ENCODE results near the gene CTBP2. TPM values are rescaled to one million over a fixed set of nuclear protein-coding genes. Genes with fewer than 3 reads are reported as not detected.

CTBP2 gene
- total and polyA plus RNA-seq, 8 donors: 21.4 to 60.8 (median 31.1) TPM

DNA sequence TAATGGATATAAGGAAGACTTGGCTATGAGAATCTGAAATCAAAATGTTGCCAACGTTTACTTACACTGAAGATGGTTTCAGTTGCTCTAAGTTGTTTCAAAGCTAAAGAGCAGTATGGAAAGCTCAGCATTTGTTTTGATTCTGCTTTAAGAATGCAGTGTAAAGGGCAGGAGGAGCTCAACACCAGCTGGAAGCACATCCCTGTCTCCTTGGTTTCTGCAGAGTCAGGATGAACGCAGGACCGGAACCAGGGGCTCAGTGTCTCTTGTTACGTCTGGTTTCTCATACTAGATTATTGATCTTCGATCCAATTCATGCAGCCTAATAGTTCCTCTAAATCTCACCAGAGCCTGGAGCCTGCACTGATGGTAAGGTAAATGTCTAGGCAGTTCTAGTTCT, 194.4 kb downstream of the CTBP2 start:
- 80 to 84% methylated on average over 5 of the region's 5 CpGs for WGBS, 2 donors

DNA sequence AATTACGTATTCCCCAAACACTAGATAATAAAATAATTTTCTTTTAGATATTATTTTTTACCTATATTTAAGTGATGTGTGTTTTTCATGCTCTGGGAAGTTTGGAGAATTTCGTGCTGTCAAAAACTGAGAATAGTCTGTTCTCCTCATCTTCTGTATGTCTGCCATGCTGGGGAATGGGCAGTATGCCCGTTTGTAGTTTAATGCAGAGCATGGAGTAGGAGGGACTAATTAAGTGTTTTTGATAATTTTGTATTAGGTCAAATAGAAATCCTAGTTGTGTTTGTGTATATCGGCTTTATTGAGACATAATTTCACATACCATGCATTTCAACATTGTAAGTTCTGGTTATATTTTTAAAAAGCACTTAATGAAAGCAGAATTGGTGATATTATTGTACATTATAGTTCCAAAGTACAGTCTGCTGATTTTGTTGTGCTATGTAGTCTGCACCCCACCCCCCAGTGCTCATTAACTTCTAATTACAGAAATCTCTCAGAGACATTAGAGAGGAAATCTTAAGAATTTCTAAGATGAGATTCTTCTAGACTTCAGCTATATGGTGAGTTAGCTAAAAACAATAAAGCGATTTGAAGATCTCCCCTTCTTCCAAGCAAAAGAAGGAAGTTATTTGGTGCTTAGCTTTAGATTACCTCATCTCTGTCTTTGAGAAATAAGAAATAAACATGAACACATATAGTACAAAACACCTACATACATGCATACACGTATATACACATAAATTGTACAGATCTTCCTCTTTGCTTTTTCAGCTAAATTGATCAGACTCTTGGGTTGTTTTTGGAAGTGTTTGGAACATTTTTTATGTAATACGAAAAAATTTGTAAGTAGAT, 196.3 kb downstream of the CTBP2 start:
- FAIRE-seq: no peak

More for the DNA sequence above, 194.4 kb downstream of the CTBP2 start:
- no peak overlapping the region for H3K4me3 ChIP-seq
- TF ChIP-seq, protein P1, sequence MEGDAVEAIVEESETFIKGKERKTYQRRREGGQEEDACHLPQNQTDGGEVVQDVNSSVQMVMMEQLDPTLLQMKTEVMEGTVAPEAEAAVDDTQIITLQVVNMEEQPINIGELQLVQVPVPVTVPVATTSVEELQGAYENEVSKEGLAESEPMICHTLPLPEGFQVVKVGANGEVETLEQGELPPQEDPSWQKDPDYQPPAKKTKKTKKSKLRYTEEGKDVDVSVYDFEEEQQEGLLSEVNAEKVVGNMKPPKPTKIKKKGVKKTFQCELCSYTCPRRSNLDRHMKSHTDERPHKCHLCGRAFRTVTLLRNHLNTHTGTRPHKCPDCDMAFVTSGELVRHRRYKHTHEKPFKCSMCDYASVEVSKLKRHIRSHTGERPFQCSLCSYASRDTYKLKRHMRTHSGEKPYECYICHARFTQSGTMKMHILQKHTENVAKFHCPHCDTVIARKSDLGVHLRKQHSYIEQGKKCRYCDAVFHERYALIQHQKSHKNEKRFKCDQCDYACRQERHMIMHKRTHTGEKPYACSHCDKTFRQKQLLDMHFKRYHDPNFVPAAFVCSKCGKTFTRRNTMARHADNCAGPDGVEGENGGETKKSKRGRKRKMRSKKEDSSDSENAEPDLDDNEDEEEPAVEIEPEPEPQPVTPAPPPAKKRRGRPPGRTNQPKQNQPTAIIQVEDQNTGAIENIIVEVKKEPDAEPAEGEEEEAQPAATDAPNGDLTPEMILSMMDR (IDR thresholded peaks at IDR 0.05): no peak
- DNase-seq (no peak), ATAC-seq (no peak), FAIRE-seq (no peak)
- intact Hi-C loops (cut with DNase I): no loop called here
- no peaks in the 10 kb centered on the region for H3K27me3 ChIP-seq
- peaks cover 0 to 7% (median 0%) of the 10 kb centered on the region in 3 donors for H3K36me3 ChIP-seq
- H3K4me1 ChIP-seq: no peaks in the 10 kb centered on the region
- H3K9me3 ChIP-seq: no peaks in the 10 kb centered on the region
- no peak overlapping the region for H3K27ac ChIP-seq

DNA sequence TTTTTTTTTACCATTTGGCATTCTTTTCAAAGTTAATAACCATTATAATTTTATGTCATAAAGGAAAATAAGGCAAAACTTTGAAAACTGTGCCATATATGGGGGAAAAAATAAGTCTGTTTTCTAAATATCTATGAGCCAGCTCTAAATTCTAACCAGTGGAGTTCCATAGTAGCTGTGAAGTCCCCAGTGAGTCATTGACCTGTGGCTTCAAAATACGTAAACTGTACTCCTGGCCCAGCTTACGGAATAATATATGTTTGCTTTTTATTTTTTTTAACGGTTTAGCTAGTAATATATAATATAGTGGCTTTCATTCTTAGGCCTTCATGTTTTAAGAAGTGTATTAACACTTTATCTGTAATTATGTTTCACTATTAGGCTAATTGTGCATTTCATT, 197.9 kb downstream of the CTBP2 start:
- Histone ChIP-seq H3K4me1 (no peaks in the 10 kb centered on the region), H3K27me3 (no peaks in the 10 kb centered on the region), H3K9me3 (no peaks in the 10 kb centered on the region), H3K36me3 (peaks cover 0 to 7% (median 0%) of the 10 kb centered on the region in 3 donors), H3K27ac (no peak overlapping the region), H3K4me3 (no peak overlapping the region)
- TF ChIP-seq, protein P1 (IDR thresholded peaks at IDR 0.05): no peak
- FAIRE-seq (no peak), DNase-seq (no peak), ATAC-seq (no peak)
- 91 to 95% methylated on average over 3 of the region's 3 CpGs for WGBS, 2 donors
- intact Hi-C loops (cut with DNase I): no loop called here

More for the DNA sequence above, 196.3 kb downstream of the CTBP2 start:
- intact Hi-C loops (cut with DNase I): no loop called here
- Histone ChIP-seq H3K9me3 (no peaks in the 10 kb centered on the region), H3K36me3 (peaks cover 0 to 7% (median 0%) of the 10 kb centered on the region in 3 donors), H3K27me3 (no peaks in the 10 kb centered on the region), H3K4me1 (no peaks in the 10 kb centered on the region), H3K4me3 (no peak overlapping the region), H3K27ac (no peak overlapping the region)
- TF ChIP-seq, protein P1 (IDR thresholded peaks at IDR 0.05): no peak
- DNase-seq: no peak
- WGBS, 2 donors: 82 to 89% methylated on average over 7 of the region's 7 CpGs
- no peak for ATAC-seq

DNA sequence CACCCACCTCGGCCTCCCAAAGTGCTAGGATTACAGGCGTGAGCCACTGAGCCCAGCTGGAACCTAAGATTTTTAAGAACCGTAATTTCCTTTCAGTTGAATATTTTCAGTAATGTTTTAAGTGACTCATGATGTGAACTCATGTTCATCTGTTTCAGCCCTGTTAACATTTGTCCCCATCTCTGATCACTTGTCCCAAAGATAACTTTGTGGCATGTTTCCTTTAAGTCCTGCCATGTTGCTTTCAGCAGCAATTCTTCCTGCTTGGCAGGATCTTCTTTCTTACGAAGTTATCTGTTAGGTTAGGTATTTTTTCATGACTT, 199.2 kb downstream of the CTBP2 start:
- H3K27ac ChIP-seq: no peak overlapping the region
- TF ChIP-seq, protein P1 (IDR thresholded peaks at IDR 0.05): no peak

DNA sequence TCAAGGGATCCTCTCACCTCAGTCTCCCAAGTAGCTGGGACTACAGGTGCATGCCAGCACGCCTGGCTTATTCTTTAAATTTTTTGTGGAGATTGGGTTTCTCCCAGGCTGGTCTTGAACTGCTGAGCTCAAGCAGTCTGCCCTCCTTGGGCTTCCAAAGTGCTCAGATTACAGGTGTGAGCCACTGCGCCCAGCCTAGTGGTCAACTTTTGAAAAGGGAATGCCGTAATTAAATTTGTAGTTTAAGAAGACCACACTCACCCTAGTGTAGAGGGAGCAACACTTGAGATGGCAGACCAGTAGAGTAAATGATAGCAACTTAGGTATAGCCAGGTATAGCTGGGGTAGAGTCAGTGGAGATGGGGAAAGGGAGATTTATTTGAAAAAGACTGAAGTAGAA, 200.8 kb downstream of the CTBP2 start:
- H3K36me3 ChIP-seq: no peaks in the 10 kb centered on the region
- intact Hi-C loops (cut with DNase I): no loop called here
- 95 to 98% methylated on average over 3 of the region's 3 CpGs for WGBS, 2 donors
- TF ChIP-seq, protein P1 (IDR thresholded peaks at IDR 0.05): no peak
- H3K9me3 ChIP-seq: no peaks in the 10 kb centered on the region
- peaks cover 0 to 9% (median 9%) of the 10 kb centered on the region in 3 donors for H3K4me1 ChIP-seq
- no peak overlapping the region for H3K4me3 ChIP-seq
- ATAC-seq (no peak), DNase-seq (no peak), FAIRE-seq (no peak)
- no peak overlapping the region for H3K27ac ChIP-seq
- H3K27me3 ChIP-seq: no peaks in the 10 kb centered on the region

More for the DNA sequence above, 199.2 kb downstream of the CTBP2 start:
- intact Hi-C loops (cut with DNase I): no loop called here
- Histone ChIP-seq H3K4me3 (no peak overlapping the region), H3K9me3 (no peaks in the 10 kb centered on the region), H3K36me3 (no peaks in the 10 kb centered on the region), H3K27me3 (no peaks in the 10 kb centered on the region), H3K4me1 (no peaks in the 10 kb centered on the region)
- no peak for ATAC-seq
- WGBS, 2 donors: 79 to 80% methylated on average over 4 of the region's 4 CpGs
- FAIRE-seq: no peak
- DNase-seq: no peak
